ENCODE data around the gene TMC4. TPM values are rescaled to one million over a fixed set of nuclear protein-coding genes. Genes with fewer than 3 reads are reported as not detected.
"Not testable (repeated sequence)": the region's sequence is repeated elsewhere in the genome, so short reads cannot be mapped to it uniquely, and the experiment has no call there.

TMC4 gene
- total RNA-seq, 3 donors from 2014 or later: 0.48 to 41.6 (median 38.0) TPM

- intact Hi-C loops (cut with DNase I; ENCODE audit: low total_unique reads): loop anchor here (10.0 kb wide), 1 partner anchor 61 kb away; no protein-coding TSS in a partner anchor
Measured at GRCh38 chr19:54173951-54174834, 1.2 kb upstream of the TMC4 start.

GRCh38 chr19:54173359-54173699 lies 369 bp upstream of the TMC4 start:
- DNase-seq (ENCODE audit: low spot score in 2 of 2): no peak
- Histone ChIP-seq H3K27ac (peak overlapping the region; percentile 79 to 87), H3K4me1 (no peaks in the 10 kb centered on the region), H3K27me3 (no peaks in the 10 kb centered on the region), H3K9me3 (no peaks in the 10 kb centered on the region), H3K4me3 (peak overlapping the region in 2 of 3 donors; percentile 54 to 60), H3K36me3 (no peaks in the 10 kb centered on the region)
- intact Hi-C loops (cut with DNase I; ENCODE audit: low total_unique reads): loop anchor here (10.0 kb wide), 1 partner anchor 61 kb away; no protein-coding TSS in a partner anchor
- TF ChIP-seq POLR2AphosphoS5 (IDR thresholded peaks at IDR 0.05) (no peak), POLR2A (IDR thresholded peaks at IDR 0.05) (no peak)
- TF ChIP-seq, protein P1, sequence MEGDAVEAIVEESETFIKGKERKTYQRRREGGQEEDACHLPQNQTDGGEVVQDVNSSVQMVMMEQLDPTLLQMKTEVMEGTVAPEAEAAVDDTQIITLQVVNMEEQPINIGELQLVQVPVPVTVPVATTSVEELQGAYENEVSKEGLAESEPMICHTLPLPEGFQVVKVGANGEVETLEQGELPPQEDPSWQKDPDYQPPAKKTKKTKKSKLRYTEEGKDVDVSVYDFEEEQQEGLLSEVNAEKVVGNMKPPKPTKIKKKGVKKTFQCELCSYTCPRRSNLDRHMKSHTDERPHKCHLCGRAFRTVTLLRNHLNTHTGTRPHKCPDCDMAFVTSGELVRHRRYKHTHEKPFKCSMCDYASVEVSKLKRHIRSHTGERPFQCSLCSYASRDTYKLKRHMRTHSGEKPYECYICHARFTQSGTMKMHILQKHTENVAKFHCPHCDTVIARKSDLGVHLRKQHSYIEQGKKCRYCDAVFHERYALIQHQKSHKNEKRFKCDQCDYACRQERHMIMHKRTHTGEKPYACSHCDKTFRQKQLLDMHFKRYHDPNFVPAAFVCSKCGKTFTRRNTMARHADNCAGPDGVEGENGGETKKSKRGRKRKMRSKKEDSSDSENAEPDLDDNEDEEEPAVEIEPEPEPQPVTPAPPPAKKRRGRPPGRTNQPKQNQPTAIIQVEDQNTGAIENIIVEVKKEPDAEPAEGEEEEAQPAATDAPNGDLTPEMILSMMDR (IDR thresholded peaks at IDR 0.05): no peak

More at GRCh38 chr19:54173951-54174834, 1.2 kb upstream of the TMC4 start:
- no peaks in the 10 kb centered on the region for H3K27me3 ChIP-seq
- no peaks in the 10 kb centered on the region for H3K9me3 ChIP-seq
- no peak overlapping the region for H3K4me3 ChIP-seq
- DNase-seq (ENCODE audit: low spot score in 2 of 2): no peak
- H3K27ac ChIP-seq: no peak overlapping the region
- no peaks in the 10 kb centered on the region for H3K4me1 ChIP-seq
- TF ChIP-seq, protein P1 (IDR thresholded peaks at IDR 0.05): no peak
- no peak for TF ChIP-seq POLR2AphosphoS5 (IDR thresholded peaks at IDR 0.05)
- no peak for TF ChIP-seq POLR2A (IDR thresholded peaks at IDR 0.05)
- H3K36me3 ChIP-seq: no peaks in the 10 kb centered on the region

DNA sequence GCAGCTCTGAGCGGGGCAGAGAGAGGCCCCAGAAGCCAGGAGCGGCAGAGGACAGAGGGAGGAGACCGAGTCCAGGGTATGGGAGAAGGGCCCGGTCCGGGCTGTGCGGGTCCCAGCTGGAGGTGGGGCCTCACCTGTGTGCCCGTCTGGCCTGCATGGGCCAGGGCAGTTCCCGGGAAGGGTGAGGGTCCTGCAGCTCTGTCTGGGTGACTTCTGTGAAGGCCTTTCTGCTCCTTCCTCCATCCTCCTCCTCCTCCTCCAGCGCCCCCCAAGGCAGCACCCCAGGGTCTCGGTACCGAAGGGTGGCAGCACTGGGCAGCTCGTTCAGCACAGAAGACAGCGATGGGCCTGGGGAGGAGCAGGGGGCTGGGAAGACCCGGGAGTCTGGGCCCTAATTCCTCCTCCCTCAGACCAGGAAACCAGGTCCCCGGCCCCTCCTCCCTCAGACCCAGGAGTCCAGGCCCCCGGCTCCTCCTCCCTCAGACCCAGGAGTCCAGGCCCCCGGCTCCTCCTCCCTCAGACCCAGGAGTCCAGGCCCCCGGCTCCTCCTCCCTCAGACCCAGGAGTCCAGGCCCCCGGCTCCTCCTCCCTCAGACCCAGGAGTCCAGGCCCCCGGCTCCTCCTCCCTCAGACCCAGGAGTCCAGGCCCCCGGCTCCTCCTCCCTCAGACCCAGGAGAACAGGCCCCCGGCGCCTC lies 1.1 kb downstream of the TMC4 start:
- not testable (repeated sequence) for H3K4me1 ChIP-seq; DNase-seq (ENCODE audit: low spot score in 2 of 2); H3K36me3 ChIP-seq; H3K27me3 ChIP-seq; H3K9me3 ChIP-seq
- H3K4me3 ChIP-seq: peak overlapping the region in 2 of 3 donors; percentile 54 to 60
- H3K27ac ChIP-seq: peak overlapping the region; percentile 79 to 87
- intact Hi-C loops (cut with DNase I; ENCODE audit: low total_unique reads): loop anchor here (10.0 kb wide), 1 partner anchor 63 kb away; no protein-coding TSS in a partner anchor

GRCh38 chr19:54169149-54169740 lies 3.7 kb downstream of the TMC4 start:
- Histone ChIP-seq H3K9me3 (no peaks in the 10 kb centered on the region), H3K36me3 (no peaks in the 10 kb centered on the region), H3K27ac (no peak overlapping the region), H3K4me3 (no peak overlapping the region), H3K4me1 (no peaks in the 10 kb centered on the region), H3K27me3 (no peaks in the 10 kb centered on the region)
- intact Hi-C loops (cut with DNase I; ENCODE audit: low total_unique reads): loop anchor here (1.0 kb wide), 1 partner anchor 9 kb away; no protein-coding TSS in a partner anchor
- no peak for DNase-seq (ENCODE audit: low spot score in 2 of 2)
- no peak for TF ChIP-seq POLR2A (IDR thresholded peaks at IDR 0.05)
- TF ChIP-seq, protein P1 (IDR thresholded peaks at IDR 0.05): no peak
- TF ChIP-seq POLR2AphosphoS5 (IDR thresholded peaks at IDR 0.05): no peak

- no peaks in the 10 kb centered on the region for H3K36me3 ChIP-seq
- no peak overlapping the region for H3K27ac ChIP-seq
- H3K9me3 ChIP-seq: no peaks in the 10 kb centered on the region
- TF ChIP-seq POLR2AphosphoS5 (IDR thresholded peaks at IDR 0.05): no peak
- no peak for TF ChIP-seq POLR2A (IDR thresholded peaks at IDR 0.05)
- TF ChIP-seq, protein P1 (IDR thresholded peaks at IDR 0.05): peak; percentile 57 to 71 (median 66)
- H3K4me1 ChIP-seq: no peaks in the 10 kb centered on the region
- intact Hi-C loops (cut with DNase I; ENCODE audit: low total_unique reads): no loop called here
- DNase-seq (ENCODE audit: low spot score in 2 of 2): peak; percentile 78 to 93
- H3K27me3 ChIP-seq: no peaks in the 10 kb centered on the region
- no peak overlapping the region for H3K4me3 ChIP-seq
Measured at GRCh38 chr19:54168174-54168917, 4.6 kb downstream of the TMC4 start.
